ENCODE measurements around the gene FOXL2. TPM values are rescaled to one million over a fixed set of nuclear protein-coding genes. Genes with fewer than 3 reads are reported as not detected.

The FOXL2 gene
- total and polyA plus RNA-seq, 9 of the 15 experiments (the other 6 are each of a cell fraction or from before 2014, with no cell fraction given), result 0.27 to 22.1 (median 3.2) TPM

DNA sequence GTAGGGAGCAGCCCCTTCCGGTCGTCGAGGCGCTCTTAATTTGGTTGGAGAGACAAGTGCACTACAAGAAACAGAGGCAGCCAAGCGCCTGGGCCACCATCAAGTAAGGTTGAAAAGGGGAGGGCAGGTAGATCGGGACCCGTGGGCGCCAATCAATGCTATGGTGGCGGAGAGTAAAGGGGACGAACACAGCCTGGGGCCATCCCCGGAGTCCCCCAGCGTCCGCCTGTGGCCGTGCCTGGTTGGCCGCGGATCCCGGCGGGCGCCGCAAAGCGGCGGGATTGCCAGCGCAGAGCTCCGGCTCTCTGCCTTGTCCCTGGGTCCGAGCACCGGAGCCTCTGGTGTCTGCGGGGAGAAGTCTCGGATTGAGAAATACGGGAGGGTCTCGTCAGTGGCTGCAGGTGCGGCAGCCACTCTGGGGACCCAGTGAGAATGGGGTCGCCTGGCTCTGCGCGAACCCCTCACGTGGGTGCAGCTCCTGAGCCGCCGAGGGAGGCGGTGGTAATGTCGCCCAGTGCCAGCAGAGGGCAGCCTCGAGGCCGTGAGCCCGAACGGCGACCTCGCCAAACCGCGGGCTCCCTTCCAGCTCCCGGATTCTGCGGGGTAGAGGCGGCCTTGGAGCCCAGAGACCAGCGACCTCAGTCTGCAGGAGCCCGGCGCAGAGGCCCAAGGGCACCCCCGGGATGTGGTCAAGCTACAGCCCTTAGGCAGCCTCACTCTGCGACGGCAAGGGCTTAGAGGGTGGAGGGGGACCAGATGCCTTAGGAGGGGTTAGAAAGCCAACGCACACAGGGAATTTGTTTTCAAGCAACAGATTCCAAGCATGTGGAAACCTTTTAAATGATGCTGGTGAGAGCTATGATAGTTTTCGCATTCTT, 10.8 kb downstream of the FOXL2 start (continued):
- peak; percentile 72; the same call in 1 of the 2 replicates for TF ChIP-seq SMC3 (conservative IDR thresholded peaks at IDR 0.05; ENCODE audit: insufficient read depth, low read depth, low read length)
- TF ChIP-seq PHF21A (IDR thresholded peaks at IDR 0.05; ENCODE audit: borderline replicate concordance, low read depth), result no peak
- no peak for TF ChIP-seq ELF4 (CRISPR knock-in tag; IDR thresholded peaks at IDR 0.05)
- no peak for TF ChIP-seq ZNF76 (CRISPR knock-in tag; IDR thresholded peaks at IDR 0.05; ENCODE audit: borderline replicate concordance)
- peak; percentile 59; the same call in 1 of the 2 replicates for TF ChIP-seq STAG1 (CRISPR knock-in tag; IDR thresholded peaks at IDR 0.05; ENCODE audit: borderline replicate concordance)
- TF ChIP-seq KAT7 (CRISPR knock-in tag; IDR thresholded peaks at IDR 0.05; ENCODE audit: borderline replicate concordance), result no peak
- no peak for TF ChIP-seq ZNF408 (CRISPR knock-in tag; IDR thresholded peaks at IDR 0.05; ENCODE audit: low read depth)
- TF ChIP-seq, protein P1, sequence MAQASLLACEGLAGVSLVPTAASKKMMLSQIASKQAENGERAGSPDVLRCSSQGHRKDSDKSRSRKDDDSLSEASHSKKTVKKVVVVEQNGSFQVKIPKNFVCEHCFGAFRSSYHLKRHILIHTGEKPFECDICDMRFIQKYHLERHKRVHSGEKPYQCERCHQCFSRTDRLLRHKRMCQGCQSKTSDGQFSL (CRISPR knock-in tag; IDR thresholded peaks at IDR 0.05), result no peak
- TF ChIP-seq, protein P1 (tag; IDR thresholded peaks at IDR 0.05), result no peak
- TF ChIP-seq, protein P2, sequence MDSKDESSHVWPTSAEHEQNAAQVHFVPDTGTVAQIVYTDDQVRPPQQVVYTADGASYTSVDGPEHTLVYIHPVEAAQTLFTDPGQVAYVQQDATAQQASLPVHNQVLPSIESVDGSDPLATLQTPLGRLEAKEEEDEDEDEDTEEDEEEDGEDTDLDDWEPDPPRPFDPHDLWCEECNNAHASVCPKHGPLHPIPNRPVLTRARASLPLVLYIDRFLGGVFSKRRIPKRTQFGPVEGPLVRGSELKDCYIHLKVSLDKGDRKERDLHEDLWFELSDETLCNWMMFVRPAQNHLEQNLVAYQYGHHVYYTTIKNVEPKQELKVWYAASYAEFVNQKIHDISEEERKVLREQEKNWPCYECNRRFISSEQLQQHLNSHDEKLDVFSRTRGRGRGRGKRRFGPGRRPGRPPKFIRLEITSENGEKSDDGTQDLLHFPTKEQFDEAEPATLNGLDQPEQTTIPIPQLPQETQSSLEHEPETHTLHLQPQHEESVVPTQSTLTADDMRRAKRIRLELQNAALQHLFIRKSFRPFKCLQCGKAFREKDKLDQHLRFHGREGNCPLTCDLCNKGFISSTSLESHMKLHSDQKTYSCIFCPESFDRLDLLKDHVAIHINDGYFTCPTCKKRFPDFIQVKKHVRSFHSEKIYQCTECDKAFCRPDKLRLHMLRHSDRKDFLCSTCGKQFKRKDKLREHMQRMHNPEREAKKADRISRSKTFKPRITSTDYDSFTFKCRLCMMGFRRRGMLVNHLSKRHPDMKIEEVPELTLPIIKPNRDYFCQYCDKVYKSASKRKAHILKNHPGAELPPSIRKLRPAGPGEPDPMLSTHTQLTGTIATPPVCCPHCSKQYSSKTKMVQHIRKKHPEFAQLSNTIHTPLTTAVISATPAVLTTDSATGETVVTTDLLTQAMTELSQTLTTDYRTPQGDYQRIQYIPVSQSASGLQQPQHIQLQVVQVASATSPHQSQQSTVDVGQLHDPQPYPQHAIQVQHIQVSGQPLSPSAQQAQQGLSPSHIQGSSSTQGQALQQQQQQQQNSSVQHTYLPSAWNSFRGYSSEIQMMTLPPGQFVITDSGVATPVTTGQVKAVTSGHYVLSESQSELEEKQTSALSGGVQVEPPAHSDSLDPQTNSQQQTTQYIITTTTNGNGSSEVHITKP (IDR thresholded peaks at IDR 0.05; ENCODE audit: partially characterized antibody), result no peak
- TF ChIP-seq RBM14 (IDR thresholded peaks at IDR 0.05; ENCODE audit: borderline replicate concordance, insufficient read depth, low read depth, low read length), result no peak
- no peak for TF ChIP-seq ZNF561 (CRISPR knock-in tag; conservative IDR thresholded peaks at IDR 0.05)
- TF ChIP-seq HNRNPH1 (optimal IDR thresholded peaks at IDR 0.05; ENCODE audit: low read depth, low read length), result no peak
- TF ChIP-seq ZNF316 (IDR thresholded peaks at IDR 0.05), result no peak
- TF ChIP-seq, protein P3, sequence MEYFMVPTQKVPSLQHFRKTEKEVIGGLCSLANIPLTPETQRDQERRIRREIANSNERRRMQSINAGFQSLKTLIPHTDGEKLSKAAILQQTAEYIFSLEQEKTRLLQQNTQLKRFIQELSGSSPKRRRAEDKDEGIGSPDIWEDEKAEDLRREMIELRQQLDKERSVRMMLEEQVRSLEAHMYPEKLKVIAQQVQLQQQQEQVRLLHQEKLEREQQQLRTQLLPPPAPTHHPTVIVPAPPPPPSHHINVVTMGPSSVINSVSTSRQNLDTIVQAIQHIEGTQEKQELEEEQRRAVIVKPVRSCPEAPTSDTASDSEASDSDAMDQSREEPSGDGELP (CRISPR knock-in tag; IDR thresholded peaks at IDR 0.05; ENCODE audit: borderline replicate concordance), result peak; percentile 53; the same call in 1 of the 2 replicates
- TF ChIP-seq, protein P4, sequence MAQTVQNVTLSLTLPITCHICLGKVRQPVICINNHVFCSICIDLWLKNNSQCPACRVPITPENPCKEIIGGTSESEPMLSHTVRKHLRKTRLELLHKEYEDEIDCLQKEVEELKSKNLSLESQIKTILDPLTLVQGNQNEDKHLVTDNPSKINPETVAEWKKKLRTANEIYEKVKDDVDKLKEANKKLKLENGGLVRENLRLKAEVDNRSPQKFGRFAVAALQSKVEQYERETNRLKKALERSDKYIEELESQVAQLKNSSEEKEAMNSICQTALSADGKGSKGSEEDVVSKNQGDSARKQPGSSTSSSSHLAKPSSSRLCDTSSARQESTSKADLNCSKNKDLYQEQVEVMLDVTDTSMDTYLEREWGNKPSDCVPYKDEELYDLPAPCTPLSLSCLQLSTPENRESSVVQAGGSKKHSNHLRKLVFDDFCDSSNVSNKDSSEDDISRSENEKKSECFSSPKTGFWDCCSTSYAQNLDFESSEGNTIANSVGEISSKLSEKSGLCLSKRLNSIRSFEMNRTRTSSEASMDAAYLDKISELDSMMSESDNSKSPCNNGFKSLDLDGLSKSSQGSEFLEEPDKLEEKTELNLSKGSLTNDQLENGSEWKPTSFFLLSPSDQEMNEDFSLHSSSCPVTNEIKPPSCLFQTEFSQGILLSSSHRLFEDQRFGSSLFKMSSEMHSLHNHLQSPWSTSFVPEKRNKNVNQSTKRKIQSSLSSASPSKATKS (CRISPR knock-in tag; IDR thresholded peaks at IDR 0.05), result no peak
- no peak for TF ChIP-seq HMG20B (CRISPR knock-in tag; IDR thresholded peaks at IDR 0.05)
- peak; percentile 63 for TF ChIP-seq HMGN3 (IDR thresholded peaks at IDR 0.05; ENCODE audit: borderline replicate concordance, extremely low read depth, insufficient read length, low read depth, low read length)
- no peak for TF ChIP-seq C11orf30 (IDR thresholded peaks at IDR 0.05; ENCODE audit: low read depth)
